HG03175 (cell line): ENCODE measurements around the gene HBP1.

Experiments
- ATAC-seq: cut with Tn5 transposase; IDR thresholded peaks from one replicate; pipeline ENCODE4 v1.9.1; 2021; ENCODE audit warnings: mild to moderate bottlenecking, moderate library complexity; ENCODE audit not compliant: unreplicated experiment

The HBP1 gene

GRCh38 chr7:107179326-107180164 lies 10.7 kb downstream of the HBP1 start:
- ATAC-seq = no peak

- ATAC-seq = no peak
Measured at GRCh38 chr7:107180378-107180777, 11.6 kb downstream of the HBP1 start.

- no peak for ATAC-seq
Measured at GRCh38 chr7:107181172-107181571, 12.4 kb downstream of the HBP1 start.

GRCh38 chr7:107185716-107186115 lies 16.9 kb downstream of the HBP1 start:
- no peak for ATAC-seq

GRCh38 chr7:107186240-107186639 lies 17.4 kb downstream of the HBP1 start:
- no peak for ATAC-seq

GRCh38 chr7:107187774-107188173 lies 19.0 kb downstream of the HBP1 start:
- ATAC-seq = no peak

- no peak for ATAC-seq
Measured at GRCh38 chr7:107190090-107190489, 21.3 kb downstream of the HBP1 start.

GRCh38 chr7:107194052-107194451 lies 25.2 kb downstream of the HBP1 start:
- no peak for ATAC-seq

GRCh38 chr7:107196834-107197610 lies 28.2 kb downstream of the HBP1 start:
- ATAC-seq = no peak

- ATAC-seq = peak; percentile 43
Measured at GRCh38 chr7:107201795-107202450, 33.1 kb downstream of the HBP1 start.

GRCh38 chr7:107203607-107204006 lies 34.8 kb downstream of the HBP1 start:
- ATAC-seq = no peak

- ATAC-seq = no peak
Measured at GRCh38 chr7:107206136-107206535, 37.3 kb downstream of the HBP1 start.

- ATAC-seq = no peak
Measured at GRCh38 chr7:107206706-107207105, 37.9 kb downstream of the HBP1 start.

- no peak for ATAC-seq
Measured at GRCh38 chr7:107207459-107207858, 38.7 kb downstream of the HBP1 start.

- ATAC-seq = no peak
Measured at GRCh38 chr7:107208024-107208521, 39.3 kb downstream of the HBP1 start.

- no peak for ATAC-seq
Measured at GRCh38 chr7:107208563-107208962, 39.8 kb downstream of the HBP1 start.

GRCh38 chr7:107209565-107209964 lies 40.8 kb downstream of the HBP1 start:
- no peak for ATAC-seq

- no peak for ATAC-seq
Measured at GRCh38 chr7:107210400-107210799, 41.6 kb downstream of the HBP1 start.

- ATAC-seq = no peak
Measured at GRCh38 chr7:107212725-107213124, 43.9 kb downstream of the HBP1 start.

GRCh38 chr7:107213193-107213788 lies 44.5 kb downstream of the HBP1 start:
- ATAC-seq = no peak

- no peak for ATAC-seq
Measured at GRCh38 chr7:107213945-107214344, 45.1 kb downstream of the HBP1 start.
